ENCODE results near the gene CDC27. TPM values are rescaled to one million over a fixed set of nuclear protein-coding genes. Genes with fewer than 3 reads are reported as not detected.

The CDC27 gene
- total RNA-seq, 1 donor from 2014 or later: 95.4 TPM

DNA sequence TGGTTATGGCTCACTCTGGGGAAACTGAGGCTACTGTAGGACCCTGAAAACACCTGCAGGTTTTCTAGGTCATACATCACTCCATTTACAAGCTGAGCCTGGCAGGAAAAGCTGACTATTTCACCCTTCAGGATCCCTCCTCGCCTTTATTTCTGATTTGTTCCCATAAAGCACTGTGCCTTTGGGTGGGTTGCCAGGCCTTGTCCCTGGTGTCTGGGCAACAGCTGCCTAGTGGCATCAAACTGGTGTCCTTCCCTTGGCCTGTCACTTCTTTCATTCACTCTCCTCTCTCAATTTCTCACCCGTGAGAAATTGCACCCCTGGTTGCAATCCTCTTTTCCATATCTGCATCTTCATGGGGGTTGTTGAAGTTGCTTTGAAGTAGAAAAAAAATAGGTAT lies 21.7 kb upstream of the CDC27 start:
- no peak overlapping the region for H3K27ac Mint-ChIP-seq
- H3K27me3 Mint-ChIP-seq: peaks cover 31% of the 10 kb centered on the region
- peaks cover 16% of the 10 kb centered on the region for H3K4me1 Mint-ChIP-seq
- DNase-seq: no peak
- no peak overlapping the region for H3K4me3 Mint-ChIP-seq
- intact Hi-C loops (cut with micrococcal nuclease): no loop called here
- H3K36me3 Mint-ChIP-seq (ENCODE audit: low read depth): no peaks in the 10 kb centered on the region
- no peaks in the 10 kb centered on the region for H3K9me3 Mint-ChIP-seq

DNA sequence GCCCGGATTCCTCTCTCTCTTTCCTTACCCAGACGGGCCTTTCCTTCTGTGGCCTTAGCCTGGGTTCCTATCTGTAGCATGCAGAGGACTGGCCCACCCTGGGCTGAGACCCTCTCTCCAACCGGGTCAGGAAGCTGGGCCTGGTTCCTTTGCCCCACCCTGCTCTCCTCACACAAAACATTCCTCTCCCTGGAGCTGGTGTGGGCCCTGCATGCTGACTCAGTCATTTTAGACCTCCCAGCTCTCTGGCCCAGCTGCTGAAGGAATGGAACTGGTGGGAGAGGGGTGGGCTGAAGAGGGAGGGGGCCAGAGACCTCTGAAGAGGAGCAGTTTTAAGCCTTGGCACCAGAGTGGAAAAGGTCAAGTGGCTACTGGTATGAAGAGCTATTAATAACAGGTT lies 21.0 kb upstream of the CDC27 start:
- Mint-ChIP-seq H3K27ac (no peak overlapping the region), H3K36me3 (ENCODE audit: low read depth) (no peaks in the 10 kb centered on the region), H3K9me3 (no peaks in the 10 kb centered on the region), H3K4me1 (peaks cover 23% of the 10 kb centered on the region), H3K27me3 (peaks cover 28% of the 10 kb centered on the region), H3K4me3 (no peak overlapping the region)
- intact Hi-C loops (cut with micrococcal nuclease): no loop called here
- no peak for DNase-seq

DNA sequence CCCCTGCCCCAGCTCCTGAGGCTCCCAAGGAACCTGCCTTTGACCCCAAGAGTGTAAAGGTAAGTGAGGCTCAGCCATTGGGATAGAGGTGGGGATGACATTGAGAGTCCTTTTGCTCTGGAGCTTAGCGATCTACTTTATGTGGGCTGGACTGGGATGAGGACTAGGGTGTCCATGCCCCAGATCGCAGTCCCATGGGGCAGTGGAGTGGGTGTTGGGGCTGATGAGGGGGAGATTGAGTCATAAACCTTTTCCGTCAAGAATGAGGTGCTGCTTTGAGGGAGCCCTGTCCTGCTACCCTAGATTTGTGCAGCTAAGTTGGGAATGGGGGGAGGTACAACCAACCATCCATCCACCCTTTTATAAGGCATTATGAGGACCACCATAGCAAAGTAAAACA lies 20.4 kb upstream of the CDC27 start:
- DNase-seq: no peak
- H3K27ac Mint-ChIP-seq: no peak overlapping the region
- no peak overlapping the region for H3K4me3 Mint-ChIP-seq
- peaks cover 29% of the 10 kb centered on the region for H3K4me1 Mint-ChIP-seq
- no peaks in the 10 kb centered on the region for H3K36me3 Mint-ChIP-seq (ENCODE audit: low read depth)
- intact Hi-C loops (cut with micrococcal nuclease): no loop called here
- H3K27me3 Mint-ChIP-seq: peaks cover 25% of the 10 kb centered on the region
- no peaks in the 10 kb centered on the region for H3K9me3 Mint-ChIP-seq

DNA sequence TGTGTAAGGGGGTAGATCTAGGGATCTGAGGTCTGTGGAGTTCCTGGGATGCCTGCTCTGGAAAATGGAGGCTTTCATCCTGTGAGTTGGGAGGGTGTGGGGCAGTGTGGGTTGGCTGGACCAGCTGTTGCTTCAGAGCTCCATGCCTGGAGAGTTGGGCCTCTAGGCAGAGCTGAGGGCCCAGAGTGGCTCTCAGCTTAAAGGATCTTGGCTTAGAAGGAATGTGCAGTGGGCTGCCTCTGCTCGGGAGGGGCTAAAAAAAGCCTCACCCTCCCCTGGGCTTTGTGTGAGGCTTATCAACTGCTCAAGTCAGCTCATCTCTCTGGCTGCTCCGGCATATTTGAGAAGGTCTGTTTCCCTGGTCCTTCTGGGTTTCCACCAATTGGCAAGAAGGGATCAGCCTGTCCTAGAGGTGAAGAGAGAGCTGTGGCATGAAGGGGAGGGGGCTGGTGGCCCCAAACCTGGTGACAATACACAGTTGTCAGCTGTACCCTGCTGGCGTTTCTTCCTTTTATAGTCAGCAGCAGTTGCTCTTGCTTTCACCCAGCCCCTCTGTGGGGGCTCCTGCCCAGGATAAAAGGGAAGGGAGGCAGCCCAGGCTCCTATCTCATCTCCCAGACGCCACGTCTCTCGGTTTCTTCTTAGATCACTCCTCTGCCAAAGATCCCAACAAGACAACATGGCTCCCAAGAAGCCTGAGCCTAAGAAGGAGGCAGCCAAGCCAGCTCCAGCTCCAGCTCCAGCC lies 19.8 kb upstream of the CDC27 start, which contains the start of gene MYL4:
TSS of gene MYL4 (plus strand) at position 605 of the 745 bp plus-strand sequence. CDS start at position 680, 75 bp downstream.
- H3K27ac Mint-ChIP-seq: no peak within 1 kb of the TSS
- no peaks in the 10 kb centered on the region for H3K9me3 Mint-ChIP-seq
- no peaks in the 10 kb centered on the region for H3K36me3 Mint-ChIP-seq (ENCODE audit: low read depth)
- intact Hi-C loops (cut with micrococcal nuclease): no loop called here
- DNase-seq: no peak
- peaks cover 34% of the 10 kb centered on the region for H3K4me1 Mint-ChIP-seq
- peaks cover 20% of the 10 kb centered on the region for H3K27me3 Mint-ChIP-seq
- H3K4me3 Mint-ChIP-seq: no peak within 1 kb of the TSS

DNA sequence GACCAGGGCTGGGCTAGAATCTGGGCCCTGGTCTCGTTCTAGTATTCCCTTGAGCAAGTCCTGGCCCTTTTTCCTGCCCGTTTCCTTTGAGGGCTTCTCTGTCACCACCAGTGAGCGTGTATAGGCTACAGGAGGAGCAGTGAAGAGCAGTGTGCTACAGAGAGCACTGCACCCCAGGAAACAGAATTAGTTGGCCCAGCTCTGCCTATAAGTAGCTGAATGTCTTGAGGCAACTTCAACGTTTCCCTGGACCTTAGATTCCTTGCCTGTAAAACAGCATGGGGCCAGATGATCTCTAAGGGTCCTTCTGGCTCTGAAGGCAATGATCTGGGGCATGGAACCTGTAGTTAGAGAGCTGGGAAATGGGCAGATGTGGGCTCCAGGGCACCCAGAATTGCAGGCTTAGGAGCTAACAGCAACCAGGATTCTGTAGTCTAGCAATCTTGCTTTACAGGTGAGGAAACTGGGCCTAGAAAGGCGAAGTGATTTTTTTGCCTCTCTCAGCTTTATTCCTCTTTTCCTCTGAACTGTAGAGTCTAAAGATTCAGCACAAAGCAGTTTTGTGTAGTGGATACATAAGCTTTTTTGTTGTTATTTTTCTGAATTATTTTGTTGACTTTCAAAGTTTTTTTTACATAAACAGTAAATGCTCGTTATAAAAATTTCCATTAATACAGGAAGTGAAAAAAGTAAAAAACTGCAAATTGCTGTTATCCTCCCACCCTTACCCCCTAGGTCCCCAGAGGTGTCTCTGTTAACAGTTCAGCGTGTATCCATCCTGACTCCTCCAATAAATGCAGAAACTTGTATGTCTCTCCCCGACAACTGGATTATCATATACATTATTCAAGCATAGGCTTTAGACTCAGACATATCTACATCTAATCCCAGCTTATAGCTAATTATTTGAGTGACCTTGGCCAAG lies 18.3 kb upstream of the CDC27 start:
- DNase-seq: no peak
- intact Hi-C loops (cut with micrococcal nuclease): no loop called here
- Mint-ChIP-seq H3K4me1 (peaks cover 40% of the 10 kb centered on the region), H3K27me3 (peaks cover 10% of the 10 kb centered on the region), H3K27ac (no peak overlapping the region), H3K4me3 (no peak overlapping the region), H3K9me3 (no peaks in the 10 kb centered on the region), H3K36me3 (ENCODE audit: low read depth) (no peaks in the 10 kb centered on the region)

DNA sequence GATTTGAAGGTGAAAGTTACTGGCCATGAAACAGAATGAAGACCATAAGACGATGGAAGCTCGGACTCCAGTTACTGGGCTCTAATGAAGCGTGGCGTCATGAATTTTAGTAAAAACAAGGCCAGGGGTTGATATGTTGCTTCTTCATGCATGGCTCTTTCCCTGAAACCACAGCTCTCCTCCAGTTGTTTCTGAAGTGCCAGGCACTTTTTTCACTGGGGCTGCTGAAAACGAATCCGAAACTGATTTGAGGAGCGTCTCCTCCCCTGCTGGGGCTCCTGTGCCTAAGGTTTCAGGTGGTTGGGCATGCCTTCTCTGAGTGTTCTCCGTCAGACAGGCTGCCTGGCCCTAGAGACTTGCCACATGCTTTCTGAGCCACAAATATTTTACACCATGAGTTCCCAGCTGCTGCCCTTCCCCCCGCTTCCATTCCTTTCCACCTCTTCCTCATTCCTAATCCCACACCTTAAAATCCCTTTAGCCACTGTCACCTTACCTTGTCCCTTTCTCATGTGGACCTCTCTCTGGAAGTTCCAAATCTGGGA lies 16.4 kb upstream of the CDC27 start:
- Mint-ChIP-seq H3K27me3 (no peaks in the 10 kb centered on the region), H3K4me1 (peaks cover 44% of the 10 kb centered on the region), H3K9me3 (no peaks in the 10 kb centered on the region), H3K36me3 (ENCODE audit: low read depth) (no peaks in the 10 kb centered on the region), H3K4me3 (peak overlapping the region; percentile 63), H3K27ac (peak overlapping the region; percentile 88)
- intact Hi-C loops (cut with micrococcal nuclease): no loop called here
- DNase-seq: peak; percentile 91

DNA sequence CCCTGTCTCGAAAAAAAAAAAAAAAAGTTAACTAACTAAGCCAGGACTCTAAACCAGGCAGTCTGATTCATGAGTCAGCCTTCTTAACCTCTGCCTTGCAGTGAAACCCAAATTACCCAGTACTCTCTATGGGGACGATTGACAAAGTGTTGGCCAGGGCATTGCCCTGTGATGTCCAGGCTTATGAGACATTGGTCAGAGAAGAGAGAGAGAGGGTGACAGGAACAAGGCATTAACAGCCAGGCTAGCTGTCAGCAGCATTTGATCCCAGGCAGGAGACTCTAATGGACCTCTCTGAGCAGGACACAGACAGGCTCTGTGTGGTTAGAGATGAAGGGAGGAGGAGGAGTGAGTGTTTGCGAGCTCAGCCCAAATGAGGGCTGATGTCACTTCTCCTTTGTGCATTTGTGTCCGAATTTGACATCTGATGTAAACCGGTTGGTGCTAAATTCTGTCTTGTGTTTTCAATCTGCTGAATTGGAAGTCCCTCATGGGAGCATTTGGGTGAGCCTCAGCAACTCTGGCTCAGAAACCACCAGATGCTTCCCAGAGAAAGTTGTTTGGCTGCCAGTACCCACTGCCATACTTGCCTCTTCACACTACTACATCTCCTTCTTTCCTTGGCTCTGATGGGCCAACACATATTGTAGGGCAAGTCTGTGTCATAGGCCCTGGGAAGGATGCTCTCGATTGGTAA lies 15.8 kb upstream of the CDC27 start:
- Mint-ChIP-seq H3K36me3 (ENCODE audit: low read depth) (no peaks in the 10 kb centered on the region), H3K27me3 (no peaks in the 10 kb centered on the region), H3K27ac (peak overlapping the region; percentile 88), H3K9me3 (no peaks in the 10 kb centered on the region), H3K4me1 (peaks cover 51% of the 10 kb centered on the region), H3K4me3 (peak overlapping the region; percentile 63)
- intact Hi-C loops (cut with micrococcal nuclease): loop anchor here (1.0 kb wide), 1 partner anchor 16 kb away; the partner anchor contains the start of gene CDC27
- peak; percentile 80 for DNase-seq

DNA sequence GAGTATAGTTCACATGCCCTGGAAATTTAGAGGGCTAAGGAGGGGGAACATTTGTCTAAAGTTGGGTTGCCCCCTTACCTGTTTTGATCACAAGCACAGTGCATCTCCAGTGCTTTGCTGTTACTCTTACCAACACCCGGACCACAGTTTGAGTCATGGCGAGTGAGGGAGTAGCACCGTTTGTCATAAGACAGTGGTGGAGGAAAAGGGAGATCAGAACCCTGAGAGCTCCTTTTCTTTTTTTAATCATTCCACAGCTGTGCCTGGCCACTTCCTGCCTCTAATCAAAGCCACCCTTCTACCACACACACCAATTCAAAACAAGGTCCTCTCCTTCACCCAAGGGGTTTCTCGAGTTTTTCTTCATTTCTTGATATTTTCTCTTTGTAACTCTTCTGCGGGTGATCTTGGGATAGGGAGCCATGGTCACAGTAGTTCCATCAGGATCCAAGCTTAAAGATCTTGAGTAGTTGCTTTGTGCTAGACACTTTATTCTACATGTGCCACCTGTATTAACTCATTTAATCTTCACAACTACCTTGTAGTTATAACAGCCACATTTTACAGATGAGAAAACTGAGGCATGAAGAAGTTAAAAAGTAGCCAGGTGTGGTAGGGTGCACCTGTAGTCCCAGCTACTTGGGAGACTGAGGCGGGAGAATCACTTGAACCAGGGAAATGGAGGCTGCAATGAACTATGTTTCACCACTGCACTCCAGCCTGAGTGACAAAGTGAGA lies 15.1 kb upstream of the CDC27 start:
- no peaks in the 10 kb centered on the region for H3K9me3 Mint-ChIP-seq
- peaks cover 52% of the 10 kb centered on the region for H3K4me1 Mint-ChIP-seq
- peak; percentile 84 for DNase-seq
- intact Hi-C loops (cut with micrococcal nuclease): loop anchor here (1.0 kb wide), 1 partner anchor 15 kb away; the partner anchor contains the start of gene CDC27
- peak overlapping the region; percentile 63 for H3K4me3 Mint-ChIP-seq
- no peaks in the 10 kb centered on the region for H3K27me3 Mint-ChIP-seq
- peak overlapping the region; percentile 88 for H3K27ac Mint-ChIP-seq
- H3K36me3 Mint-ChIP-seq (ENCODE audit: low read depth): no peaks in the 10 kb centered on the region

DNA sequence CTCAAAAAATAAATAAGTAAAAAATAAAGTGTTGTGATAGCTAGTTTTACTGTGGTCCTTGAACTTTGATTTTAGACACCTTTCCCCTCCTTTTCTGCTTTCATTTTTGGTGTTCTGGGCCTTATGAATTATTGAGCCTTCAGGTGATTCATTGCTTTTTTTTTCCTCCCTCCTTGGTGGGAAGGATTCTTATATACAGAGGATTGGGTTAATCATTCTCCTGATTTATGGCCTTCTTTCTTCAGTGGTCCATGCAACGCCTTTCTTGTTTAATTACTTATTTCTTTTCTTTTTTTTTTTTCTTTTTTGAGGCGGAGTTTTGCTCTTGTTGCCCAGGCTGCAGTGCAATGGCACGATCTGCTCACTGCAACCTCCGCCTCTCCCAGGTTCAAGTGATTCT lies 12.1 kb upstream of the CDC27 start:
- DNase-seq: no peak
- no peak overlapping the region for H3K4me3 Mint-ChIP-seq
- H3K27me3 Mint-ChIP-seq: peaks cover 8% of the 10 kb centered on the region
- no peaks in the 10 kb centered on the region for H3K9me3 Mint-ChIP-seq
- no peaks in the 10 kb centered on the region for H3K36me3 Mint-ChIP-seq (ENCODE audit: low read depth)
- intact Hi-C loops (cut with micrococcal nuclease): no loop called here
- H3K27ac Mint-ChIP-seq: no peak overlapping the region
- H3K4me1 Mint-ChIP-seq: peaks cover 40% of the 10 kb centered on the region

DNA sequence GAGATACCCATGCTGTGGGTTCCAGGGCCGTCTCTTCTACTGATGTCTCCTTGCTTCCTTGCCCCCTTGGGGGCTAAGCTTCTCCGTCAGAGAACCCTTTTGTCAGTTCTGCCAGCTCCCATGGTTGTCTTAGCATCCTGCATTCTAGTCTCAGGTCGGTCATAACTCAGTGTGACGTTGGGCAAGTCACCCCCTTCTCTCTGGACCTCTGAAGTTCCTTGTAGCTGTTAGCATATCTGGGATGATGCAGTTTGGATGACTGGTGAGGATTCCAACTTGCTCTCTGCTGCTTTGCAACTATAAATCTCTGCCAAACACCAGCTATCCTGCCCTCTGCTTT lies 11.2 kb upstream of the CDC27 start:
- Mint-ChIP-seq H3K4me1 (peaks cover 31% of the 10 kb centered on the region), H3K9me3 (no peaks in the 10 kb centered on the region), H3K27ac (peak overlapping the region; percentile 29), H3K27me3 (peaks cover 8% of the 10 kb centered on the region), H3K36me3 (ENCODE audit: low read depth) (no peaks in the 10 kb centered on the region), H3K4me3 (no peak overlapping the region)
- DNase-seq: no peak
- intact Hi-C loops (cut with micrococcal nuclease): no loop called here

DNA sequence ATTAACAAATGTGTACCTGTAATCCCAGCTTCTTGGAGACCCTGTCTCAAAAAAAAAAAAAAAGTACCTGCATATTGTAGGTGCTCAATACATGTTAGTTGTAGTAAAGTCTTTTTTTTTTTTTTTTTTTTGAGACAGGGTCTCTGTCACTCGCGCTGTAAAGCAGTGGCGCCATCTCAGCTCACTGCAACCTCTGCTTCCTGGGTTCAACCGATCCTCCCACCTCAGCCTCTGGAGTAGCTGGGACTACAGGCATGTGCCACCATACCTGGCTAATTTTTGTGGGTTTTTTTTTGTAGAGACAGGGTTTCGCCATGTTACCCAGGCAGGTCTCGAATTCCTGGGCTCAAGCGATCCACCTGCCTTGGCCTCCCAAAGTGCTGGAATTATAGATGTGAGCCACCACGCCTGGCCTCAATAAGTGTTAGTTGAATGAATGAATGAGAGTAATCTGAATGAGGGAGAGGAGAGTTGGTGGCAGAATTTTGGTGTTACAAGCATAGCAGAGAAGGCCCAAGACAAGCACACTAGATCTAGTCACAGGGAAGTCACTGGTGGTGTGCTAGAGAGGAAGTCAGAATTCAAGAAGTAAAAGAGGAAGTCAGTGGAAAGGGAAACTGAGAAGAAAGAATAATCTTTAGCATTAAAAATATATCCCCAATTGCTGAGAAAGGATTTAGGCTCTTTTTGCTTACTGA lies 10.7 kb upstream of the CDC27 start:
- peak overlapping the region; percentile 43 for H3K27ac Mint-ChIP-seq
- no peak overlapping the region for H3K4me3 Mint-ChIP-seq
- DNase-seq: no peak
- peaks cover 8% of the 10 kb centered on the region for H3K27me3 Mint-ChIP-seq
- H3K36me3 Mint-ChIP-seq (ENCODE audit: low read depth): no peaks in the 10 kb centered on the region
- H3K4me1 Mint-ChIP-seq: peaks cover 26% of the 10 kb centered on the region
- no peaks in the 10 kb centered on the region for H3K9me3 Mint-ChIP-seq
- intact Hi-C loops (cut with micrococcal nuclease): no loop called here

DNA sequence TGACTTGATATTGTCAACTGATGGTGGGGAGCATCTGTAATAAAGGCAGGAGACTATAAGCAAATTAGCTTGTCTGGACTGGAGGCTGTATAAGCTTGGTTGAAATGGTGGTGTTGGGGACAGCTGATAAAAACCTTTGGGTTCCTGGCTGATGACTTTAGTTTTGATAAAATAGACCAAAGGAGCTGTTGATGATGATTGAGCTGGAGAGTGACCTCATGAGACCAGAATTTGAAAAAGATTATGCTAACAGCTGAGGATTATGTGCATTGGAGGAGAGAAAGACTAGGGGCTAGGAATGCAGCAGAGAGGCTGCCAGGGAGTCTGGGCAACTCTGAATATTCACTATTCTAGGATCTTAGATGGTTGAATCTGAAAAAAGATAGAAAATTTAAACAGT lies 8.7 kb upstream of the CDC27 start:
- no peak for DNase-seq
- Mint-ChIP-seq H3K9me3 (no peaks in the 10 kb centered on the region), H3K27me3 (peaks cover 8% of the 10 kb centered on the region), H3K27ac (no peak overlapping the region), H3K4me3 (no peak overlapping the region), H3K36me3 (ENCODE audit: low read depth) (no peaks in the 10 kb centered on the region), H3K4me1 (peaks cover 13% of the 10 kb centered on the region)
- intact Hi-C loops (cut with micrococcal nuclease): no loop called here
